HG02610 (cell line): ENCODE results near the gene PRRC1.

Source experiments
- ATAC-seq: cut with Tn5 transposase; IDR thresholded peaks from one replicate; pipeline ENCODE4 v1.9.1; 2021; ENCODE audit warnings: mild to moderate bottlenecking, moderate library complexity; ENCODE audit not compliant: unreplicated experiment

The PRRC1 gene

DNA sequence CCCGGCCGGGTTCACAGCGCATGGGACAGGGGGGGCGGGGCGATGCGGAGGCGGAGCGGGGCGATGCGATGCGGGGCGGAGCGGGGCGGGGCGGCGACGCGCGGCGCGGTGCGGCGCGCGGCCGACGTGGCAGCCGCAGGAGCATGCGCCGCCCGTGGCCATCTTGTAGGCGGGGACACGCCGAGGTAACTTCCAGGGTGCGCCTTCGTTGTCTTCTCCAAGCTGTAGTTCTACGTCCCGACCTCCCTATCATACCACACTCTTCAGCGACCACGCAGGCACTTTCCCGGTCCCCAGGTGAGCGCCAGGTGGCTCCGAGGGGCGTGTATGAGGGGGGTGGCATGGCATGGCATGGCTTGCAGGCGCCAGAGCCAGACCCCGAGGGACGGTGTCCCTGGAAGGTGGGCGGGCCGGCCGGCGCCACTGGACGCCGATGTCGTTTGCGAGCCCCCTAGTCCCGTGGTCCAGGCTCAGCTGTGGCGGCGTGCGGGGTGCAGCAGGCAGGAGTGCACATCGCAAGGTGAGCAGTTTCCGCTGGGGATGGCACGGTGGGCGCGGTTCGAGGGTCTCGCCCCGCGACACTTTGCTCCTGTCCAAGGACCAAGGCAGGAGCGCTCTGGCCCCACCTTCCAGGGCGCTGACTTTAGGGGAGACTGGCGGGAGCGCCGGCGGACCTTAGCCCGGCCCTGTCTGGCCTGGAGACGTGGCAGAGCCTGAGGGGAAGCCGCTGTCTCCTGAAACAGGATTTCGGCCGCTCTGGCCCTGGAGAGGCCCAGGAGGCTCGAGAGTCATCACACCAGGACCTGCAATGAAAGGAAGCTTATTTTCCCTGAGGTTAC, at the start of gene PRRC1:
PRRC1 (plus strand) TSS at position 161 of the 839 bp plus-strand sequence. CDS start 5,840 bp downstream, outside the sequence.
- ATAC-seq = peak; percentile 92

DNA sequence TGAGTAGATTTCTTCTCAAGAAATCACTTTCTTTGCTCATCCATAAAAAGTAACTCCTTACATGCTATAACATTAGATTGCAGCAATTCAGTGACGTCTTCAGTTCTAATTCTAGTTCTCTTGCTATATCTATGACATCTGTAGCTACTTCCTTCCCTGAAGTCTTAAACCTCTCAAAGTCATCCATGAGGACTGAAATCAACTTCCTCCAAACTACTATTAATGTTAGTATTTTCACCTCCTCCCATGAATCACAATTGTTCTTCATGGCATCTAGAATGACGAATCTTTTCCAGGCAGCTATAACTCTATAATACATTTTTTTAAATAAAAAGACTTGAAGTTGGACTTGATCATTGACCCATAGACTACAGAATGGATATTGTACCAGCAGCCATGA, 46.2 kb upstream of the PRRC1 start:
- ATAC-seq = no peak

DNA sequence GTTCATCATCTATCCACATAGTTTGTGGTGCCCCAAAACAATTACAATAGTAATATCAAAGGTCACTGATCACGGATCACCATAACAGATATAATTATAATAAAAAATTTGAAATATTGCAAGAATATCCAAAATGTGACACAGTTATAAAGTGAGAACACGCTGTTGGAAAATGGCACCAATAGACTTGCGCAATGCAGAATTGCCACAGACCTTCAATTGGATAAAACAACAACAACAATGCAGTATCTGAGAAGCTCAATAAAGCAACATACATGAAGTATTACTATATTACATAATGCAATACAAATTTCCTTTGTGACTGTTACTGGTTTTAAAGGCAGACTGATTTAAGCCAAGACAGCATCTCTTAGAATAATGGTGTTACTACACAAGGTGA, 44.7 kb upstream of the PRRC1 start:
- ATAC-seq = no peak

DNA sequence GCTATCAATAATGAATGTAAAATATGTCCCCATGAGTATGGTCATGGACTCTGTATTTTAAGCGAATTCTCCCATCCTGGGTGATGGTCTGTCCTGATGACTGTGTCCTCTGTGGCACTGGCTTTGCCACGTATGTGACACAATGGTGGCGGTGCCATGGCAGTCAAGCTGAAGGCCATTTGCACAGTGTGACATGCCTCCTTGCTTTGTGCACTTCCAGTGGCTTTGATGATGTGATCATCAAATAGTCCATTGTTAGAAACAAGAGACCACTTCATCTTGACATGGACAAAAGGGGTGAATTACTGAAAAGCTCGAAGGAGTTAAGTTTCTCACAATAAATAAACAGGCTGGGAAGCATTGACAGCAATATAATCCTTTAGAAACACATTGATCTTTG, 31.0 kb upstream of the PRRC1 start:
- no peak for ATAC-seq

DNA sequence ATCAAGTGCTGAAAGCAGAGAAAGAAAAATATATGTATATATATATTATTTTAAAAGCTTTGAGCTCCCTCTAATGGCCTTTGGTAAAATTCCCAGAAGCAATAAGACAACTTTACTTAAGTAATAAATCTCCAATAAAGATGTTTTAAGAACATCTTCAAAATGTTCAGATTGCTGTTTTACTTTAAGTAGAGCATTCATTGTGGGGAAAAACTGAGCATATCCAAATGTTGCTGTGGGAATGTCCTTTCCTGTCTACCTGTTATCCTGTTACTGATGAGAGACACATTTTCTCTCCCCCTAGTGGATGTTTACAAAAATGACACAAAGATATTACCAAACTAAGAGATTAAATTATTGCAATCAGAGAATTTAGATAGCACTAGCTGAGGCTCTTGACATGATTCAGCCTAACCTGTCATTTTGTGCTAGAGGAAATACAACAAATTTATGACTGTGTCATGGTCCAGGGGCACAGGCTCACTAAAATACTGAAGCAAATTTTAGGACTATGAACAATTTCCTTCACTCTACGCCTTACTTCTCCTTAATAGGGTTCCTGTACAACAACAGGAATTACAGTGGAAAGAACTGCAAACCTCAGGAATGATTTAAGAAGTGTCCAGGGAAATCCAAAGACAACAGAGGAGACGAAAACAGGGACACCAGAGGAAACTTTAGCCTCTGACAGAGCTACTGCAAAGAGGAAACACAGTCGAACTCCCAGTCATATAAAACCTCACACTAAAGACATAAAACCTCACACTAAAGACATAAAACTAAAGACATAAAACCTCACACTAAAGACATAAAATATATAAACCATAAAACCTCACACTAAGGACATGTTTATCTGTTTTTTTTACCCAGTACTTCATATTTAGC, 24.3 kb upstream of the PRRC1 start:
- peak; percentile 76 for ATAC-seq

DNA sequence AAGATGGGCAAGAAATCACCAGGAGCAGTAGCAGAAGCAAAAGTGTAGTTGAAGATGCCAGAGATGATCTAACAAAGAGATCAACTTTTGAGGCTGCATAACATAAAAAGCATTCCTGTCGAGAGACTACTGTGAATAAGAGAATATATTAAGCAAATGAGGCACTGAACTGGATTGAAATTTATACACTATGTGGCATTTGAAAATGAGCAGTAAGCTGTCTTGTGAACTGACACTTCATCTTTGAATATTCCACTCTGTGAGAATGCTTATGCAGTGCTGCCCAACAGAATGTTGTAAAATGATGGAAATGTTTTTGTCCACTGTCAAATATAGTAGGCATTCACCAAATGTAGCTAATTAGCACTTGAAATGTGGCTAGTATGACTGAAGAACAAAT, 18.9 kb upstream of the PRRC1 start:
- no peak for ATAC-seq

DNA sequence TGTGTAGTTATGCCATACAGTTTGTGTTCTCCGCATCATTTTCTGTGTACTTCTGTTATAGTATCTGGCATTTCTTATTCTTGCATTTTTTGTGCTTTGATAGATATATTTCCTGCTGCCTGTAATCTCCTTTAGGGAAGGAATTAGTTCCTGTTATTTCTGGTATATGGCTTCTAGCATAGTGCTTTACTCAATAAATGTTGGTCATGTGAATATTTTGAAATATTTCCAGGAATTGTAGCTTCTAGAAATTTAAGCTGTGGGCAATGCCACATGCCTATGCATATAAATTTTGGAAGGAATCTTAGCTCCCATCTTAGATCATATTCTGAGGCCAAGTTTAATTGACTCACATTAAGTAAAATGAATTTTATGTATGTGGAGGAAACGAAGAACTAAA, 11.5 kb upstream of the PRRC1 start:
- ATAC-seq = no peak

DNA sequence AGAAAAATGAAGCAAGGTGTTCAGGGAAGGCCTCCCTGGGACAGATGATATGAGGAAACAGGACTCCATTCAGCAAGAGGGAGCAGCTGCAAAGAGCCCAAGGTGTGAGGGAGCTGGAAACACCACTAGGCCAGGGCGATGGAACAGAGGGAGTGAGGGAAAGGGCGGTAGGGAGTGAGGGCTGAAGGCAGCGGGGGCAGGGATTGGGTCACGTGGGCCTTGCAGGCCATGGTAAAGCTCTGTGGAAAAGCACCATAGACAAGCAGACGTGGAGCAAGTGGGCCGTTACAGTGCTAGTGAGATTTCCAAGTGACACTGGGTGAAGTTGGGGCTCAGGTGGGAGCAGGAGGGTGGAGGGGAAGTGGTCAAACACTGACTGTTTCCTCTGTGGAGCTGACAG, 10.8 kb upstream of the PRRC1 start:
- ATAC-seq = no peak

DNA sequence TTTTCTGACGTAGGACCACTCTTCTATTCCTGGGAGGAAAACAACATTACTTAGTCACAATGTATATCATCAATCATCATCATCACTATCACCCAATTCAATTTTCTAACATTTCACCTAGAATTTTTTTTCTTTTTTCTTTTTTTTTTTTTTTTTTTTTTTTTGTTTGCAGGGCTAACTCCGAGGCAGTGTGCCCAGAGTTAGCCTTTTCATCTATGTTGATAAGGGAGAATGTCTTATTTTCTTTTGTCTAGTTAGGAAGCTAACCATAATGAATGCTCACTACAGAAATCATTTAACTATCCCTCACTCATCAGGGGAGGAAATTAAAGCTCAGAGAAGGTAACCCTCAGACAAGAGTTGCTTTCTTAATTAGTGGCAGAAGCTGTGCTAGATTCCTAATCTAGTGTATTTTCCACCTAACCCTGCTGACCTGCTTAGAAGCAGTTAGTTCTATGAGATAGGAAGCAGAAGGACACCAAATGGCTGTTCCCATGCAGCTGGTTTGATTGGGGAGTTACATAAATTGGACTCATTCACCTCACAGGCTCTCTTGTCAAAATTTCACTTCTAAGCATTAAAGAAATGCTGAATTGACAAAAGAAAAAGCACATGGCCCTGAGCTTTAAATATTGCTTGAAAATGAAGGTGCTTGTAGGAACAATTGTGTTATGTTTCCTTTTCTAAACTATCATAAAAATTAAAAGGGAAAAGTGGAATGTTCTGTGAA, 8.6 kb upstream of the PRRC1 start:
- ATAC-seq = no peak

DNA sequence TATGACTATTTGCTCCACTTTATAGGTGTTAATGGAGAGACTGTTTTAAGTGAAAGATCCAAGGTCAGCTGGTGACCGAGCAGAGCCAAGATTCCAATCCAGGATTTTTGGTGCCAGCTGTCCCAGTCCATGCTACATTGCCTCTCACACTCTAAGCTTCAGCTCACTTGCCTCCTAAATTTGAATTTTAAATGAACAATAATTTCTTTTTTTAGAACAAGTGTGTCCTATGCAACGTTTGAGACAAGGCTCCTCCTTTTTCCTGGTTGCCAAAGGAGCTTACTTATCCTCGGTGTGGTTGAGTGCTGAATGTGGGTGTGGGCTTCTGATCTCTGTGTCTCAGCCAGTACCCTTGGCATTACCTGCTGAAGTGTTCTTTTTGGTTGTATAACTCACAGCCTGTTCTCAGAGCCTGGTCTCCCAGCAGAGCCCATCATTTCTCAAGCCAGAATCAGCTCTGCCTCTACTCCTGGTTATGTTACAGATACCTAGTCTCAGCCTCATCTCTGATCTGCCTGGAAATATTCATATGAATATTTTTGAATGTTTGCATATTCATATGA, 4.0 kb upstream of the PRRC1 start:
- no peak for ATAC-seq

DNA sequence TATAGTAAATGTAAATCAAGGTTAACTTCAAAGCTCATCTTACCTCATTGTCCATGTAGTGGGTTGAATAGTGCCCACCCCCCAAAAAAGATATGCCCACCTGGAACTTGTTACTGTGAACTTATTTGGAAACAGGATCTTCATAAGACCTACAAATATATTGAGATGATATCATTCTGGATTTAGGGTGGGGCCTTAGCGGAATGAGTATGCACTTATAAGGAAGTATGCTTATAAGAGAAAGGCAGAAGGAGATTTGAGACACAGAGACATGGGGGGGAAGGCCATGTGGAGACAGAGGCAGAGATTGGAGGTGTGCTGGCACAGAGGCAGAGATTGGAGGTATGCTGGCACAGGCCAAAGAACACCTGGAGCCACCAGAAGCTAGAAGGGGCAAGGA, 2.6 kb upstream of the PRRC1 start:
- no peak for ATAC-seq

DNA sequence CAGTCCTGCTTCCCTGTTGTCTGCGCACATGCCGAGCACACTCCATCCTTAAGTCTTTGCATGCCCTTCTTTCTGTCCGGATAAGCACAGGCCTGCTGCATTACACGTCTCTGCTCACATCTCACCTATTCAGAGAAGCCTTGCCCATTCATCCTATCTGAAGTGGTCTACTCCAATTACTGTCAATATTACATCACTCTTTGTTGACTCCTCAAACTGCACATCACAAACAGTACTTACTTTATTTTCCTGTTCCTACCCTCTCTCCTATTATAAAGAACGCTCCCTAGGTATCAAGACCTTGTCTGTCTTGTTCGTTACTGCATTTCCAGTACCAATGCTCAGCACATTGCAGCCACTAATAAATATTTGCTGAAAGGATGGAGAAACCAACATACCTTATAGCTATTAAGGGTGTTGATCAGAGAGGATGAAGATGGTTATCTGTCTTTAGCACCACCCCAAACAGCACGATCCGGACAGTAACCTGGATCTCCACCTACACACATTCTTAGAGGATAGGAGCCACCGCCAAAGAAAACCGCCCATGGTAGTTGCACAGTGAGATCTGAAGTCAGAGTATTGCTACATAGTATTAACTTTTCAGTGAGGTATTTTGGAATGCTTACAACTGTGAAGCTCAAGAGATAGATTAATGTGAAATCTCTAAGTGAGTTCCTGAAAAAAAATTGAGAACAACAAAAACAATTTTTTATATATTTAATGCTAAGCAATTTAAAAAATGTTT, 1.6 kb upstream of the PRRC1 start:
- no peak for ATAC-seq

DNA sequence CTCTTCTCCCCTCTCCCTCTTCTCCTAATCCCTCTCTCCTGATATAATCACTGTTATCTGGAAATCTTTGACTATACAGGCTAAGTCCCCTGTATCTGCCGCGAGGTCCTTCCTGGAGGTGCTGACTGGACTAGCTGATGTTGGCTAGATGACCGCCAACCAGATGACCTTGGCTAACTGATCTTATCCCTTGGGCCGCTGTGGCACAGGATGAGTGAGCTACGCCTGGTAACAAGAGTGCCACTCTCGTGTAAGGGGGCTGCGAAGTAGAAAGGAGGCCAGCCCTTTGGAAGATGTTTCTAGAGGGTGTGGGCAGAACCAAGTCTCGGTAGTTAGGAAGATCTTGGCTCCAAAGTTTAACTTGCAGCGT, 345 bp upstream of the PRRC1 start:
- no peak for ATAC-seq

DNA sequence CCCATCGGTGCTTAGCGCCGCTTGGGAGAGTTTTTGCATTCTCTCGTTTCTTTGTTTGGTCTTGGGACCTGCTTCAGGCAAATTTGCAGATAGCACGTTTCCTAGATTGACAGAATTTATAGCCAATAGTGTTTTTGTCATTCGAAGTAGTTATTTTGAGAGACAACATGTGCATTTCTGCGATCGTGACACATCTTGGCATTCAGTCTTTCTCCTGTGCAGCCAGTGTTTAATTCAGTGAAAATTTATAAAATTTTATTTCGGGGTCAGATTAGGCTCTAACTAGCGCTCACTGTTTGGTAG, 830 bp downstream of the PRRC1 start:
- ATAC-seq = peak; percentile 26

DNA sequence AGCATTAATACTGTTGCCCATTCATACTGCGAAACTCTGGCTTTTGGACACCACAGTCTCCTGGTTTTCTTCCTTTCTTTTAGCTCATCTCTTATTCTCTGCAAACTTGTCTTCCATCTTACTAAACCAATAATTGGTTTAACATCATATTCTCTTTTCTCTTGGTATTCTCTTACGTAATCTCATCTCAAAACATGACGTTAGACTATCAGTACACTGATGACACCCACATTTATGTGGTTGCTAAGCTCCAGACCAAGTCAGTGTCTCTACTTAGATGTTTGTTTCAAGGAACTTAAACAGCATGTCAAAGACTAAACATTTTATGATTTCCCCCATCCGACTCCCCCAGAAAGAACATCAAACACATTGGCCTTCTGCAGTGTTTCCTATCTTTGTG, 2.1 kb downstream of the PRRC1 start:
- ATAC-seq = no peak

DNA sequence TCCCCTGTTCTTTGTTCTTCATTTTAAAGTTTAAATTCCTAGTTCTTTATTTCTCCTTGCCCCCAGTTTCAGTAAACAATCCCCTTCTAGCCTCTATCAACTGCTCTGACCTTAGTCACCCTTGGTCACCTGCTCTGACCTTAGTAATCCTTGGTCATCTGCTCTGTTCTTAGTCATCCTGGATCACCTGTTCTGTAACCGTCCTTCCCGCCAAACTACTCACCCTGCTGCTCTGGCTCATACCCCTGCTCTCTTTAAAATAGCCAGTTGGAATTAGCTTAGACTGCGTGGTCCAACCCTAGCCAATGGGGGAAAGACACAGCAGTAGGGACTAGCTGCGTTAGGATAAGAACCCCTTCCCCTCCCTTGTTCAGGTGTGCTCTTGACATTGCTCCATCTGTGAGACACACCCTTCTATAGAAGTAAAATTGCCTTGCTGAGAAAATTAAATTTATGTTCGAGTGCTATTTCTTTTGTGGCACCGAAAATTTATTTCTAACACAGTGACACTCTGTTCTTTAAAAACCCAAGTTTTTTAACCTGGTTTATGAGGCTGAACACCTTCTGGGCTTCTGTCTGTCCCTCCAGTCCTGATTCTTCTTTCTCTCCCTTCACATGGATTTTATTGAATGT, 3.8 kb downstream of the PRRC1 start:
- ATAC-seq = no peak

DNA sequence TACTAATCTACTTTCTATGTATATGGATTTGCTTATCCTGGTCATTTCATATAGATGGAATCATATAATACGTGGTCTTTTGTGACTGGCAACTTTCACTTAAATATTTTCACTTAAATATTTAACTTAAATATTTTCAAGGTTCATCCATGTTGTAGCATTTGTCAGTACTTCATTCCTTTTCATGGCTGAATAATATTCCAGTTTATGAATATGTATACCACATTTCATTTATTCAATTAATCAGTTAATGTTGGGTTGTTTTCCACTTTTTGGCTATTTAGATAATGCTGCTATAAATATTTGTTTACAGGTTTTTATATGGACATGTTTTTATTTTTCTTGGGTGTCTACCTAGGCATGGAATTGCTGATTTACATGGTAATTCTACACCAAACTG, 7.7 kb downstream of the PRRC1 start:
- no peak for ATAC-seq

DNA sequence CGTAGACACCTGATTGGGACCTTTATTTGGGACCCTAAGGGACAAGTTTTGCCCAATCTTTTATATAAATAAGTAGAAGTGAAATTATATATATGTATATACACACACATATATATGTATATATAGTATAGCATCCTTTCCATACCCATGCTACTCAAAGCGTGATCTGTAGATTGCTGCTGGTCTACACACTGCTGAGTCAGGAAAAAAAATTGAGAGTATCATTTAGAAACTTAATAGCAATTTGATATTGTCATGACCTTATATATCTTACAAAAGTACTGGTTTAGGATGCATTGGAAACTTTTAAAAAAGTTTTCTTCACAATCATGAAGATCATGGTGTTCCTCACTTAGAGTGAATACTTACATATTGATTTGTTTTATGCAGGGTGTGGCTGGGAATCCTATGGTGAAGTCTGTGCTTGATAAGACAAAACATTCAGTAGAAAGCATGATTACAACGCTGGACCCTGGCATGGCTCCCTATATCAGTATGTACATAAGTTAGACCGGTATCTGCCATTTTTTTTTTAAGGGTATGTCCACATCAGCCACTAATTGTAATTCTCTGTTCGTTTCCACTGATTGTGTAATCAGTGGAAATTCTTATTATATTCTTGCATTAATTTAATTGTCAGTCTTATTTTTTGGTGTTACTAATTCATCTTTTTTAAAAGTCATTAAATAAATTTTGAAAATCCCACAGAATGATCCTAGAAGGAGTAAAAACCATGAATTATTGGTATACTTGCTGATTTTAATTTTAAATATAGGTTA, 12.7 kb downstream of the PRRC1 start:
- ATAC-seq = no peak

DNA sequence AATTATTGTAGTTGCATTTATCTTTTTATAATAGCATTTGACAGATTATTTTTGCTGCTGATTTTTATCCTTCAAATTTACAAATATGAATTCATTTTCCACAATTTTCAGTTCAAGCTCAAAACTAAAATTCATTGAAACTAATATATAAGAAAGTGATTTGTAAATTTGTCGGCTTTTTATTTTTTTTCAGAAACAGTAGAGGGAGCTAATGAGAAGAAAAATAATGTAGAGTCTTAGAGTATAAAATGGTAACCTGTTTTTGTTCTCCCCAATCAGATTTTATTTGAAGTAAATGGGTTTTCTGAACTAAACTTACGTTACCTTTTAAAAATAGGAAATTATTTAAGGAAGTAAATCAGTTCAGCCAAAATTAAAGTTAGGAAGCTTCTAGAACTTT, 19.2 kb downstream of the PRRC1 start:
- ATAC-seq = no peak
